K562 (cell line): ENCODE data around the gene FRMPD1. TPM values are rescaled to one million over a fixed set of nuclear protein-coding genes. Genes with fewer than 3 reads are reported as not detected.
A peak's percentile ranks its signal among the peaks of the same experiment; 100 is the strongest.

Experiments used
- ATAC-seq: fragments of 200-7000 bp; cut with Tn5 transposase; 3 replicates; pipeline ENCODE4 v1.9.1; 2020; ENCODE audit warnings: moderate library complexity
- BruUV-seq: library from RNA; stranded (reverse); fragments of 400-500 nt; replicated peaks from 2 replicates; lab custom pipeline; 2021; lab: Mats Ljungman, UMichigan
- CTCF ChIA-PET: fragments of 300-600 bp; formaldehyde crosslinking; extraction: SDS; loops from one replicate; lab custom pipeline; 2021; ENCODE audit warnings: low intra/inter-chr PET ratio; lab: Yijun Ruan, JAX
- POLR2A ChIA-PET: fragments of 300-600, 350-650 bp; sonication (Branson Sonifier 250); formaldehyde crosslinking; extraction: SDS; loops from one replicate; lab custom pipeline; 2021; ENCODE audit warnings: antibody characterized with exemption, inconsistent platforms; lab: Yijun Ruan, JAX
- DNase-seq, 4 experiments: peaks; one replicate each; pipeline versions ENCODE4 v3.0.0 to v3.0.0-alpha.2; 2011 to 2018; ENCODE audit warnings: low spot score in 3 of 4, mixed read lengths in 3 of 4; ENCODE audit errors: extremely low read depth in 1 of 4
- FAIRE-seq: peaks from 2 replicates; lab custom pipeline; 2011; peaks lifted over from hg19 to GRCh38; lab: Jason Lieb, UNC
- H2AFZ ChIP-seq: 2 replicates; pipeline ENCODE4 v1.6.0; 2011; ENCODE audit warnings: low read depth, low read length, control low read depth, inconsistent platforms
- H3K27ac ChIP-seq: fragments of 200-600 bp; 3 replicates; pipeline ENCODE4 v1.8.0; 2011; ENCODE audit warnings: low read depth, mild to moderate bottlenecking, control low read depth, inconsistent platforms, low read length, moderate library complexity, mixed read lengths; ENCODE audit errors: extremely low read depth
- H3K27me3 ChIP-seq, 2 experiments: fragments of 300-600 bp in 1 of 2; 2 replicates in 1 of 2; 3 replicates in 1 of 2; pipeline versions ENCODE4 v1.6.0 to v1.8.0; 2011; ENCODE audit warnings: inconsistent platforms in 2 of 2, low read length in 2 of 2, mild to moderate bottlenecking in 1 of 2, mixed read lengths in 1 of 2, moderate library complexity in 1 of 2; ENCODE audit not compliant: control insufficient read depth in 2 of 2, insufficient read depth in 2 of 2
- H3K36me3 ChIP-seq: fragments of 300-600 bp; 3 replicates; pipeline ENCODE4 v1.8.0; 2011; ENCODE audit warnings: mild to moderate bottlenecking, low read length, inconsistent platforms; ENCODE audit not compliant: control insufficient read depth, insufficient read depth
- H3K4me1 ChIP-seq, 2 experiments: fragments of 200-600 bp in 1 of 2; replicated peaks in 1 of 2; 2 replicates in 1 of 2; 3 replicates in 1 of 2; pipeline versions ENCODE4 v1.5.1 to v1.8.0; 2011; ENCODE audit warnings: inconsistent platforms in 2 of 2, low read length in 2 of 2, mild to moderate bottlenecking in 1 of 2, mixed read lengths in 1 of 2, moderate library complexity in 1 of 2; ENCODE audit not compliant: control insufficient read depth in 2 of 2, insufficient read depth in 2 of 2
- H3K4me2 ChIP-seq: 2 replicates; pipeline ENCODE4 v1.6.1; 2011; ENCODE audit warnings: low read length, control low read depth, inconsistent platforms, mixed read lengths; ENCODE audit not compliant: insufficient read depth
- H3K4me3 ChIP-seq: fragments of 200-600 bp; sonication (generic), shearing (Covaris generic); 2 replicates; pipeline ENCODE4 v1.5.1; 2016; ENCODE audit warnings: control low read depth, inconsistent platforms
- H3K79me2 ChIP-seq: fragments of 200-600 bp; 3 replicates; pipeline ENCODE4 v1.8.0; 2011; ENCODE audit warnings: low read length, inconsistent platforms; ENCODE audit not compliant: control insufficient read depth, insufficient read depth
- H3K9ac ChIP-seq, 2 experiments: 2 replicates each; pipeline versions ENCODE4 v1.6.0 to v1.6.1; 2011; ENCODE audit warnings: low read depth in 2 of 2, low read length in 2 of 2, control low read depth in 1 of 2, inconsistent platforms in 1 of 2, mild to moderate bottlenecking in 1 of 2, mixed read lengths in 1 of 2; ENCODE audit not compliant: insufficient read depth in 1 of 2
- H3K9me1 ChIP-seq: one replicate; pipeline ENCODE4 v1.6.0; 2011; ENCODE audit warnings: inconsistent platforms, mild to moderate bottlenecking, low read length, moderate library complexity; ENCODE audit not compliant: control insufficient read depth, insufficient read depth
- H3K9me3 ChIP-seq: replicated peaks from 2 replicates; pipeline ENCODE4 v1.5.1; 2011; ENCODE audit warnings: low read depth, low read length, inconsistent platforms; ENCODE audit not compliant: control insufficient read depth, insufficient read depth
- H4K20me1 ChIP-seq: replicated peaks from 2 replicates; pipeline ENCODE4 v1.6.1; 2011; ENCODE audit warnings: low read length, inconsistent platforms, mixed read lengths; ENCODE audit not compliant: control insufficient read depth, insufficient read depth
- ATF1 ChIP-seq, 2 experiments: fragments of 450-650 bp in 1 of 2; IDR thresholded peaks; 2 replicates each; pipeline ENCODE4 v1.6.1; 2016; ENCODE audit warnings: missing compliant biosample characterization in 1 of 2, missing genetic modification characterization in 1 of 2
- ATF3 ChIP-seq, 2 experiments: fragments of 450-650 bp in 1 of 2; sonication (generic) in 1 of 2; formaldehyde crosslinking in 1 of 2; IDR thresholded peaks in 1 of 2; conservative IDR thresholded peaks in 1 of 2; 2 replicates each; pipeline versions ENCODE4 v1.6.1 to v1.8.1; 2016 to 2023; ENCODE audit warnings: mild to moderate bottlenecking in 2 of 2, moderate library complexity in 2 of 2, inconsistent platforms in 1 of 2, missing genetic modification reagents in 1 of 2
- ATF7 ChIP-seq: fragments of 450-650 bp; IDR thresholded peaks from 2 replicates; pipeline ENCODE4 v1.7.1; 2014; ENCODE audit warnings: mild to moderate bottlenecking, moderate library complexity
- EHMT2 ChIP-seq: fragments of 450-650 bp; IDR thresholded peaks from 2 replicates; pipeline ENCODE4 v1.6.1; 2018; ENCODE audit warnings: antibody characterized with exemption
- NR1H2 ChIP-seq: sonication (generic); formaldehyde crosslinking; IDR thresholded peaks from 2 replicates; pipeline ENCODE4 v1.4.0; 2020; ENCODE audit warnings: mild to moderate bottlenecking, missing genetic modification reagents
- RB1 ChIP-seq: fragments of 450-650 bp; IDR thresholded peaks from 2 replicates; pipeline ENCODE4 v1.6.1; 2017; ENCODE audit warnings: low read depth, mild to moderate bottlenecking
- REST ChIP-seq, 2 experiments: fragments of 450-650 bp; formaldehyde crosslinking in 1 of 2; IDR thresholded peaks; 2 replicates each; pipeline versions ENCODE4 v1.4.0 to v1.6.1; 2014 to 2020; ENCODE audit warnings: mild to moderate bottlenecking in 2 of 2, borderline replicate concordance in 1 of 2, low read depth in 1 of 2
- YY1 ChIP-seq, 3 experiments: IDR thresholded peaks; 2 replicates each; pipeline ENCODE4 v1.6.1; 2011; ENCODE audit warnings: low read length in 2 of 3, mild to moderate bottlenecking in 2 of 3, moderate library complexity in 2 of 3, borderline replicate concordance in 1 of 3, control low read depth in 1 of 3, low read depth in 1 of 3; ENCODE audit not compliant: insufficient read depth in 3 of 3, insufficient replicate concordance in 2 of 3, control insufficient read depth in 1 of 3, insufficient read length in 1 of 3; ENCODE audit errors: extremely low read depth in 1 of 3
- ZNF274 ChIP-seq: IDR thresholded peaks from 2 replicates; pipeline ENCODE4 v1.6.1; 2011; ENCODE audit warnings: low read depth, mild to moderate bottlenecking, low read length, moderate library complexity, borderline replicate concordance
- WGBS: fragments of 100-300 bp; shearing (Covaris generic); methylation state at CpG from one replicate; pipeline ENCODE4 v1.1.6; 2016; ENCODE audit warnings: low coverage, mixed read lengths; ENCODE audit not compliant: insufficient coverage; ENCODE audit errors: missing lambda C conversion rate; 5-methylcytosine and 5-hydroxymethylcytosine counted together
- in situ Hi-C: fragments of 300-500 bp; cut with MboI; formaldehyde crosslinking; loops from 4 replicates; pipeline ENCODE4 v1.15.0; 2018; ENCODE audit warnings: inconsistent platforms, mixed read lengths
- intact Hi-C: fragments of 100-400 bp; cut with micrococcal nuclease; formaldehyde crosslinking; loops from 2 replicates; pipeline ENCODE4 v1.14.2; 2022
- polyA plus RNA-seq, 8 experiments: library from polyadenylated mRNA; depleted of rRNA in 4 of 8; stranded (reverse) in 5 of 8; unstranded in 3 of 8; fragments of >200 nt; fragmentation: Nextera tagmentation in 2 of 8; fragmentation: Illumina TruSeq in 1 of 8; extraction: Ambion mirVana in 2 of 8; extraction: Trizol in 1 of 8; gene quantifications; 2 replicates each; pipeline versions ENCODE4 v1.2.1 to v1.2.3, GENCODE V29; 2011 to 2014; ENCODE audit warnings: inconsistent platforms in 1 of 8, missing spikeins in 1 of 8
- total RNA-seq, 7 experiments: library from RNA; depleted of rRNA in 6 of 7; stranded (reverse); fragments of >200 nt in 6 of 7; fragmentation: Illumina TruSeq in 2 of 7; extraction: Trizol in 2 of 7; gene quantifications; 2 replicates each; pipeline versions ENCODE4 v1.2.1 to v1.2.3, GENCODE V29; 2011 to 2021; ENCODE audit warnings: low replicate concordance in 1 of 7

Gene FRMPD1
- total and polyA plus RNA-seq, 9 of the 15 experiments (the other 6 are each of a cell fraction or from before 2014, with no cell fraction given): not detected

- H3K4me2 ChIP-seq: peak overlapping the region; percentile 31; the same call in 1 of the 2 replicates
- BruUV-seq: no TSS peak
- CTCF ChIA-PET: no interaction called here
- 33% methylated on average over 39 of the region's 39 CpGs for WGBS
- H3K9me3 ChIP-seq: no peaks in the 10 kb centered on the region
- FAIRE-seq: no peak
- H3K27me3 ChIP-seq: peaks cover 9 to 18% of the 10 kb centered on the region in 2 experiments; a peak in 3 of 5 replicates
- peak; percentile 58 for ATAC-seq
- peaks cover 0 to 6% of the 10 kb centered on the region in 2 experiments; a peak in 1 of 5 replicates for H3K4me1 ChIP-seq
- H3K4me3 ChIP-seq: no peak overlapping the region
- POLR2A ChIA-PET: interaction anchor here (1.1 to 1.2 kb wide), 3 partner anchors 20 to 31 kb away, joined by 3 to 5 read pairs (median 3); no protein-coding TSS in a partner anchor
- intact Hi-C loops (no loop called here), in situ Hi-C loops (no loop called here)
- H3K36me3 ChIP-seq: no peaks in the 10 kb centered on the region
- no peak overlapping the region for H3K27ac ChIP-seq
- H3K9ac ChIP-seq: no peak overlapping the region
- DNase-seq: no peak
- TF ChIP-seq RB1: no peak
- TF ChIP-seq REST (IDR thresholded peaks at IDR 0.05; ENCODE audit: borderline replicate concordance): peak; percentile 60
- TF ChIP-seq REST (CRISPR knock-in tag; IDR thresholded peaks at IDR 0.05; ENCODE audit: low read depth): no peak
- peak in 1 of 3 experiments; percentile 53 for TF ChIP-seq YY1 (IDR thresholded peaks at IDR 0.05; ENCODE audit: borderline replicate concordance in 1 of 3, control insufficient read depth in 1 of 3, extremely low read depth in 1 of 3, insufficient read depth in 3 of 3, insufficient read length in 1 of 3, insufficient replicate concordance in 2 of 3, low read depth in 1 of 3, low read length in 2 of 3)
- TF ChIP-seq EHMT2: 0 out of 2 replicates have a peak, but pooled peaks have one; percentile 49
- peak; percentile 60 for TF ChIP-seq ATF3 (IDR thresholded peaks at IDR 0.05)
- TF ChIP-seq ATF3 (CRISPR knock-in tag; conservative IDR thresholded peaks at IDR 0.05): no peak
- TF ChIP-seq ATF7: peak; percentile 66; the same call in 1 of the 2 replicates
- TF ChIP-seq ATF1 (CRISPR knock-in tag; IDR thresholded peaks at IDR 0.05): no peak
- TF ChIP-seq ATF1 (tag; IDR thresholded peaks at IDR 0.05): peak; percentile 70
- TF ChIP-seq NR1H2 (CRISPR knock-in tag): no peak
- TF ChIP-seq ZNF274: no peak
- peak overlapping the region; percentile 52 for H2AFZ ChIP-seq
- no peaks in the 10 kb centered on the region for H4K20me1 ChIP-seq
- no peaks in the 10 kb centered on the region for H3K9me1 ChIP-seq
- no peaks in the 10 kb centered on the region for H3K79me2 ChIP-seq
Measured at GRCh38 chr9:37636511-37637448, 14.0 kb upstream of the FRMPD1 start.
